HG02763 (cell line): Measurements from ENCODE around the gene PPP1R12A.
"Not testable (repeated sequence)": the region's sequence is repeated elsewhere in the genome, so short reads cannot be mapped to it uniquely, and the experiment has no call there.

Experiments
- ATAC-seq: cut with Tn5 transposase; IDR thresholded peaks from one replicate; pipeline ENCODE4 v1.9.1; 2021; ENCODE audit warnings: mild to moderate bottlenecking, moderate library complexity; ENCODE audit not compliant: unreplicated experiment

PPP1R12A gene

GRCh38 chr12:79895804-79896203 is 39.1 kb downstream of the PPP1R12A start:
- ATAC-seq, result no peak

GRCh38 chr12:79895071-79895470 is 39.8 kb downstream of the PPP1R12A start:
- ATAC-seq, result no peak

GRCh38 chr12:79891506-79892162 is 43.3 kb downstream of the PPP1R12A start:
- ATAC-seq, result no peak

GRCh38 chr12:79887890-79888289 is 47.0 kb downstream of the PPP1R12A start:
- no peak for ATAC-seq

GRCh38 chr12:79886917-79887519 is 47.9 kb downstream of the PPP1R12A start:
- peak; percentile 80 for ATAC-seq

DNA sequence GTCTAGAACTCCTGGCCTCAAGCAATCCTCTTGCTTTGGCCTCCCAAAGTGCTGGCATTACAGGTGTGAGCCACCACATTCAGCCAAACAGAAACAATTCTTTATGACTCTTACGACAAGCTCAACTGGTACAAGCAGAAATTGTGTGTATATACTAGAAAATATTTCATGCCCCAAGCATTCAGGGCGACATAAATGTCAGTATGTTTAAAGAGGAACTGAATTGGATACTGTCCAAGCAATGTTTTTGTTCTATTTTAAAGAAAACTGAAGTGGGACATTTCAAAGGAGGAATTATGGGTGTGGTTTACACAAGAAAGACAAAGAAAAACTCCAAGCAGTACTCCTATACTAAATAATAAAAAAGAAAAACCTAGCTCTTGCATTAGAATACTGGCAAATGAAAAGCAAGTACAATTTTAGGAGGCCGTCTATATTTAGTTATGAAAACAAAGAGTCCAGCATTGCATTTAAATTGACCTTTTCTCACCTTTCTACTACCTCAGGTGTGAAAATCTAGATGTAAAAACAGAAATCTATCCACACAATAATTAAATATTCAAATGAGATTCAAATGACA is 48.9 kb downstream of the PPP1R12A start:
- ATAC-seq, result no peak

DNA sequence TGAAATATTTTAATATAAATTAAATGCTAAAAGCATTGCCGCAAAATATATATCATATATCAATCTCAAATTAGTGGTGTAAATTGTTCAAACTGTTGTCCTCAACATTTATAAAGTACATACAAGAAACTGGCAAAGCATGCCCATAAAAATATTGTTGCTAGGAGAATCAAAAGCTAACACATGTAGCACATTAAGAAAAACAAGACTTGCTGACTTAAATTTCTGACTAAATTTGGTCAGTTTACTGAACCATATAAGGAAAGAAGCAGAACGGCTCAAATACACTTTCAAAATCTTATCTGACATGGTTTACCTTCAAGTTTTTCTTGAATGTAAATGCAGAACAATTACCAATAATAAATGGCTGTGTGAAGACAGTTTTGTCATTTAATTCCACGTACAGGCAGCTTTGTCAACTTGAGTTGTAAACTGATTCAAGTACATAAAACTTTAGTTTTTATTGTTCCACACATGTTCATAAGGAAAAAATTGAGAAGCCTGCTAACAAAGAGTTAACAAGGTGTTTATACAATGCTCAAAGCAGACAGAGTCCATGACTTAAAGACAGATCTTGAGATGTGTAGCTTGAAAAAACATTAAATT is 50.4 kb downstream of the PPP1R12A start:
- ATAC-seq, result no peak

- no peak for ATAC-seq
Measured at GRCh38 chr12:79883216-79883615, 51.7 kb downstream of the PPP1R12A start.

- no peak for ATAC-seq
Measured at GRCh38 chr12:79881351-79881750, 53.5 kb downstream of the PPP1R12A start.

- ATAC-seq, result not testable (repeated sequence)
Measured at GRCh38 chr12:79878506-79878905, 56.4 kb downstream of the PPP1R12A start.

DNA sequence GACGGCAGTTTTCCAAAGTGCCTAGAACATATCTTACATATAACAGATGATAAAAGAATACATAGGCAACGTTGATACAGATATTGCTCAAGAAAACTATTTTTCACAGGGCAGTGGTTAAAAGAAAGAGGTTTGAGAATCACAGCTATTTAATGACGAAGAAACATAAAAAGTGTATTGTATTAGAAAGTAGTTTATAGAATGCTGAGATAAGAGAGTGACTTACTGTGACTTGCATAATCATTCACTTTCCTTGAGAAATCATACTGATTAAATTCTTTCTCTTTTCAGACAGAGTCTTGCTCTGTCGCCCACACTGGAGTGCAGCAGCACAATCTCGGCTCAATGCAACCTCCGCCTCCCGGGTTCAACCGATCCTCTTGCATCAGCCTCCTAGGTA is 57.7 kb downstream of the PPP1R12A start:
- ATAC-seq, result no peak

- no peak for ATAC-seq
Measured at GRCh38 chr12:79874665-79875064, 60.2 kb downstream of the PPP1R12A start.

- peak; percentile 71 for ATAC-seq
Measured at GRCh38 chr12:79873201-79873600, 61.7 kb downstream of the PPP1R12A start.

DNA sequence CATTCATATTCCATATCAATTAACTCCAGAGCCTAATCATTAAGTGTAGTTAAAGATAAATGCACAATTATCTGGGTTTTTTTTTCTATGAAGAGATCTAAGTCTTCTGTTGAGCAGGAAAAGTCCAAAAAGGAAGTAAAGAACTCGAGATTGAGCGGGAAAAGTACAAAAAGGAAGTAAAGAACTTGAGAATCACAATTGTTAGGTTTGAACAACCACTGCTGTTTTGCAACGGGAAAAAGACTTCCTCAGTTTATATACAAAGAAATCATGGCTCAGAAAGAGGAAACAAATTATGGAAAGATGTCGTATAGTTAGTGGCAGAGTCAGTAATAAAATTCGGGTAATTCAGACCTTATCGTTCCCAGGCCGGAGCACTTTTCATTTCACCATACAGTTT is 63.3 kb downstream of the PPP1R12A start:
- no peak for ATAC-seq

DNA sequence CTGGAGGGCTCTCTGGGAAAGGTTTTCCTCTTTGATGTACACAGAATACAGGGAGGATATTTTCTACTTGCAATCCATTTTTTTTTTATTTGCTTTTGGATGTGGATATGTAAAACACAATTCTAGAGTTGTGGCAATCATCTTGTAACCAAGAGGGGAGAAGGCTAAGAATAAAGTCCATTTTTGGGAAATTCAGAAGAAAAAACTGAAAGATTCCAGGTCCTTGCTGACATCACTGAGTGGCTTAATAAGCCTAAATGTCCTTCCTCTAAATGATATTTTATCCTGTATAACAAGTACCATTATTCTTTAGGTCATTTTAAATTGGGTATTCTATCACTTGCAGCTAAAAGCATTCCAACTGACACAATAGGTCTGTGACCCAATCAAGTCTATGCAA is 64.0 kb downstream of the PPP1R12A start:
- ATAC-seq, result no peak

GRCh38 chr12:79859646-79860045 is 75.3 kb downstream of the PPP1R12A start:
- no peak for ATAC-seq

GRCh38 chr12:79858518-79858917 is 76.4 kb downstream of the PPP1R12A start:
- ATAC-seq, result no peak

- no peak for ATAC-seq
Measured at GRCh38 chr12:79857675-79858074, 77.2 kb downstream of the PPP1R12A start.

DNA sequence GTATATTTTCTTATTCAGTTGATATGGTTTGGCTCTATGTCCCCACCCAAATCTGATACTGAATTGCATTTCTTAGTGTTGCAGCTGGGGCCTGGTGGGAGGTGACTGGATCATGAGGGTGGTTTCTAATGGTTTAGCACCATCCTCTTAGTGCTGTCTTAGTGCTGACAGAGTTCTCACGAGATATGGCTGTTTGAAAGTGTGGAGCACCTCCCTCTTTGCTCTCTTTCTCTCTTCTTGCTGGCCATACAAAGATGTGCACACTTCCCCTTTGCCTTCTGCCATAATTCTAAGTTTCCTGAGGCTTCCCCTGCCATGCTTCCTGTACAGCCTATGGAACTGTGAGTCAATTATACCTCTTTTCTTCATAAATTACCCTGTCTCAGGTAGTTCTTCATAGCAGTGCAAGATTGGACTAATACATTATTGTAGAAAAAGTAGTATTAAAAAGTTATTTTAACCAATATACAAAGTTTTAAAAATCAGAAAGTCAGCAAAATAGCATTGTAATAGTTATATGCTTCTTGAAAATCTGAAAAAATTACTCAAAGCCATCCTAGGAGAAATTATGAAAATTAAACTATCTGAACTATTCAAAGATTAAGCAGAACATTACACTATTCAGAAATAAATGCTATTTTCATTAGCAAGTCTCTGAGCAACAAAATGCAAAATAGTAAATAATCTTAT is 84.1 kb downstream of the PPP1R12A start:
- ATAC-seq, result no peak

DNA sequence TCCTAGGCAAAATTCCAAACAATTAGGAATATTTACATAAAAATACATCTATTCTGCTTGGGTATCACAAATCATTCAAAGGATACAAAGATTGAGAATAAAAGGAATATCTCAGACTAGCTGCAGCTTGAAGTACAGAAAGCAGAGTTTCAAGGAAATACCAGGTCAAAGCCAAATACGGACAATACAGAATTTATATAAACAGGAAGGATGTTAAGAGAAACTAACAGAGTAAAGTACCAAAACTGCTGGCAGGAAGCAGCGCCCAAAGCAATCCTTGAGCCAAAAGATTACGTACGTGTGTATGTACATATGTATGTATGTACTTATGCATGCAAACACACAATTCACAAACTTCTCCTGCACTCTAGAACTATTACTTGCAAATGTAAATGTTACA is 86.6 kb downstream of the PPP1R12A start:
- no peak for ATAC-seq

- ATAC-seq, result no peak
Measured at GRCh38 chr12:79847417-79847816, 87.5 kb downstream of the PPP1R12A start.
